Left hindlimb (tissue), 1 donor: ENCODE measurements around the gene GLYATL1.

Source experiments
- DNase-seq: peaks from one replicate; pipeline ENCODE4 v3.0.0-alpha.2; 2018

The GLYATL1 gene

GRCh38 chr11:58939277-58939676 lies at the start of gene GLYATL1:
Gene GLYATL1, plus strand, starts transcription at chr11:58939488. Its CDS starts 7,600 bp downstream, at chr11:58947088.
- DNase-seq: no peak

- no peak for DNase-seq
These were observed 45.4 kb upstream of the GLYATL1 start for GRCh38 chr11:58893899-58894298.

GRCh38 chr11:58898106-58898505 lies 41.2 kb upstream of the GLYATL1 start:
- no peak for DNase-seq

- DNase-seq: peak; percentile 87
These were observed 38.5 kb upstream of the GLYATL1 start for GRCh38 chr11:58900479-58901420.

GRCh38 chr11:58902881-58903280 lies 36.4 kb upstream of the GLYATL1 start:
- DNase-seq: no peak

GRCh38 chr11:58905011-58905720 lies 34.1 kb upstream of the GLYATL1 start:
- no peak for DNase-seq

- peak; percentile 87 for DNase-seq
These were observed 33.4 kb upstream of the GLYATL1 start for GRCh38 chr11:58905721-58906547.

- no peak for DNase-seq
These were observed 31.5 kb upstream of the GLYATL1 start for GRCh38 chr11:58907780-58908179.

- DNase-seq: no peak
These were observed 27.2 kb upstream of the GLYATL1 start for GRCh38 chr11:58912124-58912523.

GRCh38 chr11:58913685-58914084 lies 25.6 kb upstream of the GLYATL1 start:
- no peak for DNase-seq

GRCh38 chr11:58914821-58915543 lies 24.3 kb upstream of the GLYATL1 start:
- DNase-seq: no peak

GRCh38 chr11:58916637-58917036 lies 22.7 kb upstream of the GLYATL1 start:
- no peak for DNase-seq

GRCh38 chr11:58917159-58917783 lies 22.0 kb upstream of the GLYATL1 start:
- DNase-seq: no peak

GRCh38 chr11:58919561-58919960 lies 19.7 kb upstream of the GLYATL1 start:
- DNase-seq: no peak

- no peak for DNase-seq
These were observed 19.3 kb upstream of the GLYATL1 start for GRCh38 chr11:58919980-58920379.

GRCh38 chr11:58921778-58922390 lies 17.4 kb upstream of the GLYATL1 start:
- DNase-seq: no peak

- no peak for DNase-seq
These were observed 16.8 kb upstream of the GLYATL1 start for GRCh38 chr11:58922479-58922878.

GRCh38 chr11:58923300-58923788 lies 15.9 kb upstream of the GLYATL1 start:
- DNase-seq: no peak

GRCh38 chr11:58924230-58924629 lies 15.1 kb upstream of the GLYATL1 start:
- no peak for DNase-seq

- no peak for DNase-seq
These were observed 13.0 kb upstream of the GLYATL1 start for GRCh38 chr11:58926251-58926650.

GRCh38 chr11:58926695-58927094 lies 12.6 kb upstream of the GLYATL1 start:
- DNase-seq: no peak
